Ovary (tissue), 9 donors: ENCODE measurements around the gene PLCB4. TPM values are rescaled to one million over a fixed set of nuclear protein-coding genes. Genes with fewer than 3 reads are reported as not detected.

Experiments
- DNase-seq, 5 donors: peaks; one replicate each; pipeline ENCODE4 v3.0.0-alpha.2; 2019 to 2020
- H3K27ac ChIP-seq, 2 donors: fragments of 200-600 bp; one replicate each; pipeline versions ENCODE4 v1.5.1 to v1.8.0; 2019 to 2022
- H3K27me3 ChIP-seq: fragments of 200-600 bp; one replicate; pipeline ENCODE4 v1.8.0; 2022
- H3K36me3 ChIP-seq: fragments of 200-600 bp; sonication (generic); one replicate; pipeline ENCODE4 v1.5.1; 2019
- H3K4me1 ChIP-seq: one replicate; pipeline ENCODE4 v1.8.1; 2013; ENCODE audit warnings: mild to moderate bottlenecking, moderate library complexity; ENCODE audit not compliant: insufficient read depth
- H3K4me3 ChIP-seq: fragments of 200-600 bp; sonication (generic); one replicate; pipeline ENCODE4 v1.5.1; 2017
- H3K9me3 ChIP-seq, 2 donors: fragments of 200-600 bp in 1 of 2; sonication (generic) in 1 of 2; one replicate each; pipeline versions ENCODE4 v1.5.1 to v1.8.1; 2013 to 2019; ENCODE audit warnings: mild to moderate bottlenecking in 1 of 2, moderate library complexity in 1 of 2
- CTCF ChIP-seq, 3 donors: fragments of 450-650 bp in 2 of 3; fragments of 200-600 bp in 1 of 3; IDR thresholded peaks; one replicate each; pipeline versions ENCODE4 v1.5.1 to v1.8.0; 2016 to 2022; ENCODE audit warnings: antibody characterized with exemption in 3 of 3, mild to moderate bottlenecking in 1 of 3
- EP300 ChIP-seq: sonication (generic); formaldehyde crosslinking; IDR thresholded peaks from one replicate; pipeline ENCODE4 v1.6.1; 2017; ENCODE audit warnings: antibody characterized with exemption
- POLR2A ChIP-seq: fragments of 450-650 bp; IDR thresholded peaks from one replicate; pipeline ENCODE4 v1.6.1; 2017; ENCODE audit warnings: antibody characterized with exemption, mild to moderate bottlenecking, moderate library complexity
- WGBS, 3 donors: extraction: QIAGEN DNeasy Blood & Tissue Kit in 1 of 3; methylation state at CpG; one replicate each; pipeline versions ENCODE4 v1.1.5 to v1.1.7; 2013 to 2017; 5-methylcytosine and 5-hydroxymethylcytosine counted together
- intact Hi-C, 4 donors: fragments of 100-400 bp; cut with DNase I; formaldehyde crosslinking; loops; one replicate each; pipeline versions ENCODE4 v1.11.0 to v1.15.1; 2022 to 2023
- polyA plus RNA-seq, 2 donors: library from polyadenylated mRNA; stranded (reverse); fragments of 200-250 nt in 1 of 2; fragments of 350-450 nt in 1 of 2; fragmentation: Illumina TruSeq in 1 of 2; extraction: RNeasy Lipid Tissue Mini Kit (QIAGEN cat#74804) in 1 of 2; gene quantifications; one replicate each; pipeline ENCODE4 v1.2.3, GENCODE V29; 2013 to 2014
- total RNA-seq, 7 donors: library from RNA; depleted of rRNA in 2 of 7; stranded (reverse); fragments of >200 nt in 2 of 7; fragmentation: NEBNext Ultra II Directional in 3 of 7; extraction: Animal tissue kit (Norgen Biotek cat#: 25700) in 3 of 7; gene quantifications; one replicate each; pipeline versions ENCODE4 v1.1.0 to v1.2.4, GENCODE V29; 2016 to 2023
- donor health status: DM: no; HTN: no; CAD: no; lungs with moderate emphysema.
- donor health status: DM: no; HTN: no; CAD: no.
- donor health status: Bipolar disorder and iron deficiency.
- donor health status: DM: yes; HTN: yes; CAD: no.
- donor health status: DM: no; HTN: no; CAD: no.
- donor health status: DM: yes; HTN: yes; CAD: no.

The PLCB4 gene
- total and polyA plus RNA-seq, 9 donors = 2.8 to 11.8 (median 5.6) TPM

- no peak for DNase-seq
- no peaks in the 10 kb centered on the region for H3K4me1 ChIP-seq
- no peak overlapping the region for H3K4me3 ChIP-seq
- 97 to 98% (median 98%) methylated on average over 1 of the region's 1 CpG for WGBS, 3 donors
- no peak overlapping the region for H3K27ac ChIP-seq
- H3K36me3 ChIP-seq = no peaks in the 10 kb centered on the region
- TF ChIP-seq EP300 = no peak
- no peak for TF ChIP-seq POLR2A
- no peak for TF ChIP-seq CTCF (IDR thresholded peaks at IDR 0.05)
- no peaks in the 10 kb centered on the region for H3K27me3 ChIP-seq
- no peaks in the 10 kb centered on the region for H3K9me3 ChIP-seq
- intact Hi-C loops = no loop called here
Measured at GRCh38 chr20:9353916-9354276, 285.0 kb downstream of the PLCB4 start.

DNA sequence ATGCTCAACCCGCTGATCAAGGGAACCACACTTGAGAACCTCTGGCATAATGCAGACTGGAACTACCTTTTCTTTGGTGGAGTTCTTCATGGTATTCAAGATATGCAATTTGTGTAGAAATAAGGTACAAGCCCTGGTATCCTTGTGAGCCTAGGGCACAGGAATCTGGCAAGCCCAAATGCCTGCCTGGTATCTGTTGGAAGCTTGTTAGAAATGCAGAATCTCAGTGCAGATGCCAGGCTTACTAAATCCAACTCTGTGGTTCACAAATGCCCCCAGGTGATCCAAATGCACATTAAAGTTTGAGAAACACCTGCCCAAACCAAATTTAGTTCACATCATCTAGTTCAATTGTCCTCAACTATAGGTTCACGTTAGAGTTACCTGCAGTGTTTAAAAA is 285.7 kb downstream of the PLCB4 start:
- Histone ChIP-seq H3K27me3 (no peaks in the 10 kb centered on the region), H3K36me3 (no peaks in the 10 kb centered on the region), H3K4me3 (no peak overlapping the region), H3K9me3 (no peaks in the 10 kb centered on the region), H3K4me1 (no peaks in the 10 kb centered on the region), H3K27ac (no peak overlapping the region)
- intact Hi-C loops = no loop called here
- 90 to 99% (median 96%) methylated on average over 2 of the region's 2 CpGs for WGBS, 3 donors
- no peak for DNase-seq
- TF ChIP-seq POLR2A (no peak), EP300 (no peak), CTCF (IDR thresholded peaks at IDR 0.05) (no peak)

GRCh38 chr20:9358001-9358400 is 289.1 kb downstream of the PLCB4 start:
- no peak for DNase-seq
- Histone ChIP-seq H3K27me3 (no peaks in the 10 kb centered on the region), H3K9me3 (no peaks in the 10 kb centered on the region), H3K27ac (no peak overlapping the region), H3K4me3 (no peak overlapping the region), H3K36me3 (no peaks in the 10 kb centered on the region), H3K4me1 (no peaks in the 10 kb centered on the region)
- TF ChIP-seq CTCF (IDR thresholded peaks at IDR 0.05) = no peak
- no peak for TF ChIP-seq POLR2A
- no peak for TF ChIP-seq EP300
- 93 to 96% (median 93%) methylated on average over 2 of the region's 2 CpGs for WGBS, 3 donors
- intact Hi-C loops = no loop called here

- Histone ChIP-seq H3K4me3 (no peak overlapping the region), H3K27me3 (no peaks in the 10 kb centered on the region), H3K36me3 (no peaks in the 10 kb centered on the region), H3K4me1 (no peaks in the 10 kb centered on the region), H3K27ac (no peak overlapping the region), H3K9me3 (no peaks in the 10 kb centered on the region)
- TF ChIP-seq CTCF (IDR thresholded peaks at IDR 0.05) (peak in 1 of 3 donors; percentile 34), EP300 (no peak)
- intact Hi-C loops = loop anchor here in 1 of 4 donors (10.0 kb wide), 1 partner anchor 575 kb away; no protein-coding TSS in a partner anchor
- WGBS, 3 donors = 39 to 45% (median 43%) methylated on average over 14 of the region's 14 CpGs
- peak in 2 of 5 donors; percentile 19 to 49 for DNase-seq
Measured at GRCh38 chr20:9359561-9360308, 290.8 kb downstream of the PLCB4 start.
